Heart left ventricle (tissue), 13 donors: Measurements from ENCODE around the gene RBM22.
A peak's percentile ranks its signal among the peaks of the same experiment; 100 is the strongest.

ENCODE experiments used
- POLR2A ChIP-seq, 2 donors: fragments of 450-650 bp; IDR thresholded peaks; one replicate each; pipeline ENCODE4 v1.6.1; 2017; ENCODE audit warnings: antibody characterized with exemption in 2 of 2, mild to moderate bottlenecking in 2 of 2, moderate library complexity in 2 of 2
- TF ChIP-seq, protein P1 (sequence below), 12 donors: fragments of 200-600 bp; sonication (generic) in 4 of 12; IDR thresholded peaks; one replicate each; pipeline versions ENCODE4 v1.5.0 to v1.8.0; 2018 to 2022; ENCODE audit warnings: antibody characterized with exemption in 12 of 12, mild to moderate bottlenecking in 5 of 12
- donor health status: ischemic (EF 13 %, LVEDD 7.1; RV severe dilation, severe dysfunction).
- donor health status: DM: no; HTN: yes; CAD: no.
- donor health status: DM: no; HTN: no; CAD: no.
- donor health status: ischemic (EF 25% LVEDD 6.9; RV normal size, moderate dysfunction).
- donor health status: ischemic (EF 25% LVEDD 5.7; RV mildly dilated, moderate dysfunction).
- donor health status: ischemic (EF 35%, LVEDD 5.7; RV mildly dilated, moderate dysfunction).
- donor health status: nonischemic (EF 11% LVEDD 7.7; RV severe dilation, severe dysfunction).
- donor health status: DM: yes; HTN: yes; CAD: no.
- donor health status: PGD.
- donor health status: ischemic (EF 29% LVEDD 5.4; RV normal size, mild dysfunction).
- donor health status: nonischemic (EF 23%, LVEDD 6.1; RV moderate dilation, normal function).

DNA sequence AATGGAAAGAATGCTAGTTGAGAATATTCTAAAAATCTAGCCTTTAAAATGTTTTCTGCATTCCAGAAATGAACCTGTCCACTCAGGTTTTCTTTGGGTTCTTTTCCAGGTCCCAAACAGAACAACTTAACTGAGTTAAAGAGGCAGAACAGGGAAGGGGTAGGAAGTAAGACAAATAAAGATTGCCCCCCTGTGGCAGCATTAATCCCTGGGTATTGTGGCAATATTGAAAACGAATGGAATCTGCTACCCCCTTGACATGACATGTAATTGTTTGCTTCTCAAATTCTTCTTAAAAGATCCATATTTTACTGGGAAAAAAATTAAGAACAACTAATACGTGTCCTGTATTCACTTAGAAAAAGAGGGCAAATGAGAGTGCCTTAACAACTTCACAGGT is 9.3 kb upstream of the RBM22 start:
- TF ChIP-seq, protein P1, sequence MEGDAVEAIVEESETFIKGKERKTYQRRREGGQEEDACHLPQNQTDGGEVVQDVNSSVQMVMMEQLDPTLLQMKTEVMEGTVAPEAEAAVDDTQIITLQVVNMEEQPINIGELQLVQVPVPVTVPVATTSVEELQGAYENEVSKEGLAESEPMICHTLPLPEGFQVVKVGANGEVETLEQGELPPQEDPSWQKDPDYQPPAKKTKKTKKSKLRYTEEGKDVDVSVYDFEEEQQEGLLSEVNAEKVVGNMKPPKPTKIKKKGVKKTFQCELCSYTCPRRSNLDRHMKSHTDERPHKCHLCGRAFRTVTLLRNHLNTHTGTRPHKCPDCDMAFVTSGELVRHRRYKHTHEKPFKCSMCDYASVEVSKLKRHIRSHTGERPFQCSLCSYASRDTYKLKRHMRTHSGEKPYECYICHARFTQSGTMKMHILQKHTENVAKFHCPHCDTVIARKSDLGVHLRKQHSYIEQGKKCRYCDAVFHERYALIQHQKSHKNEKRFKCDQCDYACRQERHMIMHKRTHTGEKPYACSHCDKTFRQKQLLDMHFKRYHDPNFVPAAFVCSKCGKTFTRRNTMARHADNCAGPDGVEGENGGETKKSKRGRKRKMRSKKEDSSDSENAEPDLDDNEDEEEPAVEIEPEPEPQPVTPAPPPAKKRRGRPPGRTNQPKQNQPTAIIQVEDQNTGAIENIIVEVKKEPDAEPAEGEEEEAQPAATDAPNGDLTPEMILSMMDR (IDR thresholded peaks at IDR 0.05) = peak in 11 of 12 donors; percentile 9 to 50 (median 28)
- no peak for TF ChIP-seq POLR2A (IDR thresholded peaks at IDR 0.05)
